ENCODE data around the gene FCMR.

FCMR gene, protein sequence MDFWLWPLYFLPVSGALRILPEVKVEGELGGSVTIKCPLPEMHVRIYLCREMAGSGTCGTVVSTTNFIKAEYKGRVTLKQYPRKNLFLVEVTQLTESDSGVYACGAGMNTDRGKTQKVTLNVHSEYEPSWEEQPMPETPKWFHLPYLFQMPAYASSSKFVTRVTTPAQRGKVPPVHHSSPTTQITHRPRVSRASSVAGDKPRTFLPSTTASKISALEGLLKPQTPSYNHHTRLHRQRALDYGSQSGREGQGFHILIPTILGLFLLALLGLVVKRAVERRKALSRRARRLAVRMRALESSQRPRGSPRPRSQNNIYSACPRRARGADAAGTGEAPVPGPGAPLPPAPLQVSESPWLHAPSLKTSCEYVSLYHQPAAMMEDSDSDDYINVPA

DNA sequence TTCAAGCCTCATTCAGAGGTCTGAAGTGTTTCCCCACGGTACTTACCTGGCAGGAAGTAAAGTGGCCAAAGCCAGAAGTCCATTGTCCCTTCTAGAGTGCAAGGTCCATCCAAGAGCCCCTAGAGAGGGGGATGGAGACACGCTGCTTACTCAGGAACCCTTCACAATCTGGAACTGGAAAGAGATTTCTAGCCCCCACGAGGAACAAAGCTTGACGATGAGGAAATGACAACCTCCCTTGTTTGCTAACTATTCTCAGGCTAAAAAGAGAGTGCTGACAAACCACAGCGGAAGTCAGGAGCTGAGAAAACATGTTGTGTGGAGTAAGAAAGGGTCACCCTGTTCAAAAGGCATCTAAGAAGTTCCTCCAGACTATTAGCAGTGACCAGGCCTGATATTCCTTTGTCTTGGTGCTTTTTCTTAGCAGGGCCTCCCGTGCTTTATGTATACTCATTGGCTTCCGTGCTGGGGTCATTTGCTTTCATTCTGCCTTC, at the start of gene FCMR:
Gene FCMR, minus strand, starts transcription at position 170 of the 494 bp plus-strand sequence. Its CDS starts 87 bp downstream, at position 83.
- no peak for DNase-seq

DNA sequence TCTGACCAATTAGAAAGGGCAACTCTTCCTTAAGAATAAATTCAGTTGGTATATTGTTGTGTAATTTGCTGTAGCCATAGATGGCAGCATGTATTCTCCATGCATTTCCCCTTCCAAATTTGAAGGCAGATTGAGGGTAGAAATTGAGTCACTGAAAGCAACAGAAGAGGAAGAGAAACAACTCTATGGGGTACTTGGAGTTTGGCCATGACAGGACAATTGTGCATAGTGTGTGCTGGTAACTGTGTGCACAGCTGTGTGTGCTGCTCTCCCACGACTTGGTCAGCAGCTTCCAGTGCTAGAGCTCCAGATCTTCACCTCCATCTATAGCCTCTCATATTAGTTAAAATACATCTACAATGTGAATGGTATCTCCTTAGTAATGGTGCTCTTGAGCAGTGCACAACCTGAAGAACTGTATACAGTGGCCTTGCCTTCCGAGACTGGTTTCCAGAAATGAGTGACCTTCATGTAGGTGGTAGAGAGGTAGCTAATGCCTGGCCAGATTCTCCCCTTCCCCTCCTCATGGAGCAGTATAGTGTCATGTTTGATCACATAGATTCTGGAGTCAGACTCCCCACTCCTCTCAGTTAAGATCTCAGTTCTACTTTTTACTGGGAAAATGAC, 49.4 kb upstream of the FCMR start:
- no peak for DNase-seq

DNA sequence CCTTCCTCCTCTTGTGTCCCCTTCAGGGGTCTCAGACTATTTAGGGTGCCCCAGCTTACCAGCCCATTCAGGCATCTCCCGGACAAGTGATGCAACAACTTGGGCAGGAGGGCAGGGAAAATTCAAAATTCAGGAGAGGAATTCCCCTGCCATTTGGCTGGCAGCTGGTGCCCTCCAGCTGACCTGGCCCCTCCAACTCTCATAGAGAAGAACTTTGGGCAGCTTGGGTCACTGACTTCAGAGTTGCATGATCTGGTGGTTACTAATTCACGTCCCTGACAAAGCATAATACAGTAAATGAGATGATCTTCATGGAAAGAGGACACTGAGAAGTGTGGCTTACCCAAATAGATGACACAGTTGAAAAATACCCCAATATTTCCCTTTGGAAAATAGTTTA, 48.7 kb upstream of the FCMR start, which contains the start of gene FCAMR:
Gene FCAMR, minus strand, starts transcription at position 15 of the 400 bp plus-strand sequence. CDS start 335 bp downstream, outside the sequence.
- DNase-seq: no peak

DNA sequence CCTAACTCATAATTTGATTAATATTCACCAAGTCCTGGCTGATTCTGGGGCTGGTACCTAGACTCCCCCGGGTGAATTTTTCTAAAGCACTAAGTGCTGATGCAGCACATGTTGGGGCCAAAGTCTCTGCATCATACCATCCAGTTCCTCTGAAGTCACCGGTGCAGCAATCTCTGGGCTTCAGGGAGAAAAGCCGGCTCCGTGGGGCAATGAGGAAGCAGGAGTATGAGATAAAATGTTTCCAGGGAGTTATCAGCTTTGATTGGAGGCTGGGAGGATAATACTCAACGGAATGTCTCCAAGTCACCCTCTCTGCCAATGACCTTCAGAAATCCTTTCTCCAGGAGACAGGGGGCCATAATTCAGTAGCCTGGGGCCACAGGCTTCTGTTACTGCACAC, 47.3 kb upstream of the FCMR start:
- DNase-seq: no peak

DNA sequence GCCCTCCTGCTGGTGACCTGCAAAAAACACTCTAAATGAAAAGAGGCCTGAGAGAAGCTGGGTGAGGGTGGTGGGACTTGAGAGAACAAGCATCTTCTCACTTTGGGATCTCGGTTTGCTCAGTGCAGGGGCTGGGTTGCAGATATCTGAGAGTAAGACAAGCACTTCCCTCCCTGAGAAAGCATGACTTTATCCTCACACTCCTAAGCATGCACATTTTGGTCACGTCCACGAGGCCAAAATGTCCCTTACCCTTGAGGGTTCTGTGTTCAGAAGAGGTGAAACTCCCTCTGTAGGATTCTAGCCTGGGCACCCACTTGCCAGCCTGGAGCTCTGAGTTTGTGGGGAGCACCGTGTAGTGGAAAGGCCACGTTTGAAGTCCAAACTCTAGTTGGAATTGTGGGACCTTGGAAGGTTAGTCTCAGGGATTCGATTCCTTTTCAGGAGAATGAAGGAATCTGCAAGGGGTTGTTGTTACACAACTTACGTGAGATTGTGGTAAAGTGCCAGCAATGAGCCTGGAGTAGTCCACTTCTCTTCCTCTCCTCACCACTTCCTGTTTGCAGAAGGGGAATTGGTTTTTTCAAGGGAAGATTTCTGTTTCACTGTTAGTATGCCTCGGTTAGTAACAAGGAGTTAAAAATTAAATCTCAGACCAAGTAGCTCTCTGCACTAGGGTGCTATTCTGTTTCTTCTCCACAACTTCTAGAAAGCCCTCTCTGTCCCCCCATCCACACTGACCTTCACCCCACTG, 45.5 kb upstream of the FCMR start:
- peak; percentile 30 for DNase-seq

DNA sequence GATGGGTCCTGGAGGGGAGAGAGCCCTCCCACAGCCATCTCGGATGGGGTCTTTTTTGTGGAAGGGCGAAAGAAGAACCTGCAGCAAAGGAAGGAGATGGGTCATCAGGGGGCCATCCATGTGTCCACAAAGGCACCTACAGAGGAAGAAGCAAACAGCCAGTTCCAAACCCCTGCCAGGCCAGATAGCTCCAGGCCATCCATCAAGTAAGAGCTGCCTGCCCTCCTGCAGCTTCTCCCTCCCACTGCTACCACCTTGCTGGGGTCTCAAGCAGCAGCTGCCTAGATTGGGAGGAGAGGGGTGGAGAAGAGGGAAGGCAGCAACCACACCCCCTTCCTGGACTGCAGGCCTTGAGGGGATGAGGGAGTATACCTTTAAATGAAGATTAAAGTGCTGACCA, 44.0 kb upstream of the FCMR start:
- DNase-seq: no peak

DNA sequence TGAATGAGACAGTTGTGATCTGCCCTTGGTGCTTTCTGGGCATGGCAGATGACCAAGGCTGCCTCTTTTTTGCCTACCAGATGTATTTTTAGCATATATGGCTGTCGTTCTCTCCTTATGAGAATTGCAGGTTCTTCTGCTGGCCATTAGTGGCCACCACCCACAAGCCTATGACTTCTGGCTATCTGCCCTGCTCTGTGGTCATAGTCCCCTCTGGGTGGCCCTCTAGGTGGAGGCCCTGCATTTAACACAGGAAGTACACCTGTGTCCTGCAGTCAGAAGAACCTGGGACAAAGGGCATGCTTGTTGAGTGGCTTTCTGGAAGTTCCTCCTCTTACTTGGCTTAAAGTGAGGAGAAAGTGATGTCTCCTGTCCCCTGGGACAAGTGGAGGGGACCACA, 42.0 kb upstream of the FCMR start:
- DNase-seq: no peak

DNA sequence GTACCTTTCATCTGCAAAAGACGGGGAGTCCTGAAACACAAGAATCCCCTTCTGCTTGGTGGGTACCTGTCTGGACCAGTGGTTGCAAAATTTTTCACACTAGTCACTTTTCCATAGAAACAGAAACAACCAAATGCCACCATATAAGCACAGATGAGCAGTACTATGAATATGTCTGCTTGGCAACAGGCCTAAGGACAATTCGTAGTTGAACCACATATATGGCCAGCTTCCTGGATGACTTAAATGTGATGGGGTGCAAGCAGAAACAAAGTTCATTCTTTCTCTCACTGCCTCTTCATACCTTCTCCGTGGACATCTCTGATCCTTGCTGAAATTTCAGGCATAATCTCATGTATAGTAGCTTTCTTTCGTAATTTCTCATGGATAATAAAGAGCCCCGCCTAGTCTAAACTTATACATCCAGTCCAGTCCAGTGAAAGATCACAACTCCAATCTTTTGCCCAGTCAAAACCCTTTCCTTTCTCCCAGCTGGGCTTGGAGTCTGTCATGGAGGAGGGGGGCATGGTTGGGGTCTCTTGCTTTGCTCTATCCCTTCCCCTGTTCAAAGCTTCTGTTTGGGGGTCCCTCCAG, 41.5 kb upstream of the FCMR start:
- no peak for DNase-seq

DNA sequence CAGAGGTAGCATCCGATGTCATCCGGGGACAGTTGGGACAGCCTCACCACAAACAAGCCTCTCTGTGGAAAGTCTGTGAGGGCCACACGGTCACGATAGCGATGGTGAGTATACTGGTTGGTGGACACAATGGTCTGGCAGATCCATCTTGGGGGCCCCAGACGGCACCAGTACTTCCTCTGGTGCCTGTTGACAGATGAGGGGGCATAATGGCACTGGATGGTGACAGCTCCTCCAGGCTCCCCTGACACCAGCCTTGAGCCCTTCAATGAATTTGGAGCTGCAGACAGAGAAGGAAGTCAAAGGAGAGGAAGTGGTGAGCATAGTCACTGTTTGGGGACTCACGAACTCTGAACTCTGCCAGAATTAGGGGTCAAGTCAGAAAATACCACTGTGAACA, 40.5 kb upstream of the FCMR start:
- DNase-seq: no peak

DNA sequence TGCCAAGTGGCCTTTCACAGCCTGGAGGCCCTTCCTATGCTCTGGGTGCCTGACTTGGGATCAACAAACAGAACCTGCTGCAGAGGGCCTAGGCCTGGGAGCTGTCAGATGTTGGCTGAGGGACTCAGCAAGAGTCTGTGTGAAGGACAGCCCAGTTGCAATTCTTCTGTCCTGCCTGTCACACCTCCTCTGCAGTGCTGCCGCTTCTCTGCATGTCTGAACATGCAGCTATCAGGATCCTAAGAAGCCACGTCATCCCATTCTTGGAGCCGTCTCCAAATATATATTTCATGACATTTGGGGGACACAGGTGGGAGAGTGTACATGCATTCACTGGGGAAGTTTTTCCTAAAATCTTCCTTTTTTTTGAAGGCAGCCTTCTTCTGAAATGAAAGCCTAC, 39.9 kb upstream of the FCMR start:
- DNase-seq: no peak

DNA sequence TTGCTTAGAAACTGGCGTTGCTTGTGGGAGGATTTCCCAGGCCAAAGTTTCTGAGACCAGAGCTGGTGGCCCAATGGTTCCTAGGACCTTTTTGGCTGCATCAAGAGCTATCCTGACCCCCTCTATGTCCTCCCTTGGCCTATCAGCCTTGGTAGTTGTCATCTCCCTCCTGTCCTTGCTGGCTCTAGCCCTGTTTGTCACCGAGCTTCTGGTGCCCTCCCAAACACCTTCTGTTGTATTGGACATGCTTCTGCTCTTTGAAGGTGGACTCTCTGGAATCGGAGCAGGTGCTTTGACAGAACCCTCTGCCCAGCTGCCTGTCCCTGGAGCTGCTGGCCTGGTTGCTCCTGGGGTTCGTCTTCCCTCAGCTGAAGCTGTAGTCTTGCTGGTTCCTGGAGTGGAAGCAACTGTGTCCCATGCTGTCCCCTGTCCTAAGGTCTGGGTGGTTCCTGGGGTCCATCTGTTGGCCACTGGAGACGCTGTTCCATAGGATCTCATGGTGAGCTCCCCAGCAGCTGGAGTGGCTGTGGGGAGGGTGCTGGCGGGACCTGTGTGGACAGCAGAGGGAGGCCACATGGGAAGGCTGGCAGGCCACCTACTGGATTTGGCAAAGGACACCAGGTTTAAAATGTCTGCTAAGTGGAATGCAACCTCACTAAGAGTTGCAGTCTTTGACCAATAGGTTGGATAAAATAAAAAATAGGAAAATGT, 39.1 kb upstream of the FCMR start:
- DNase-seq: no peak

DNA sequence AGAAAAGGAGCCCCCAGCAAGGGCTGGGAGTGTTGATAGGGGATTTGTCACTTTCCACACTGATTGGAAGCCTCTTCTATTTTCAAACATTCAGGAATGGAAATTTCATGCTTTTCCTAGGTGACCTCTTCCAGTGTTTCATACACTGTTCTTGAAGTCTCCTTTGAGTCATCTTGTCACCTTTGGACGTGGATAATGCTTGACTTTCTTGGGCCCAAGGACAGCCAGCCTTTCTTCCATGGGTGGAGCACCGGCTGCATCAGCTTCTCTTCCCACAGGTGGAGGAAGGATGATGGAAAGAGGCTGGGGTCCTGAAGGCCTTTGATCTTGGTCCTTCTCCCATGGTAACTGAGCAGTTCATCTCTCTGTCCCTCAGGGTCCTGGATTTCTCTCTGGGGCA, 36.4 kb upstream of the FCMR start:
- DNase-seq: no peak

DNA sequence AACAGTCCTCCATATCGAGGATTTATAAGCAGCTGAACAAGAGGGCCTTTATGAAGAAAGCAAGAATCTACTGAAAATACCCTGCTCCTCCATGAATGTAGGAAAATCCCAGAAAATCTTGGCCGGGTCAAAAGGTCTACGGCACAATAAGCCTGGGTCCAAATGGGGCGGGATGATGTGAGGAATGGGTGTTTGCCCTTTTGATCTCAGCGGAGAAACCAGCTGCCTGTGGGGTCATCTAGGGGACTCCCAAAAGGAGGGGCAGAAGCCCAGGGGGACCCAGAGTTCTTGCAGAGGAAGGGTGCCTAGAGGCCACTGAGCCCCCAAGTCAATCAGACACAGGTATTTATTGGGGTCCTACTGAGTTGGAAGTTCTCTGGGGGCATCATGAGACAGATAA, 35.9 kb upstream of the FCMR start:
- DNase-seq: no peak

DNA sequence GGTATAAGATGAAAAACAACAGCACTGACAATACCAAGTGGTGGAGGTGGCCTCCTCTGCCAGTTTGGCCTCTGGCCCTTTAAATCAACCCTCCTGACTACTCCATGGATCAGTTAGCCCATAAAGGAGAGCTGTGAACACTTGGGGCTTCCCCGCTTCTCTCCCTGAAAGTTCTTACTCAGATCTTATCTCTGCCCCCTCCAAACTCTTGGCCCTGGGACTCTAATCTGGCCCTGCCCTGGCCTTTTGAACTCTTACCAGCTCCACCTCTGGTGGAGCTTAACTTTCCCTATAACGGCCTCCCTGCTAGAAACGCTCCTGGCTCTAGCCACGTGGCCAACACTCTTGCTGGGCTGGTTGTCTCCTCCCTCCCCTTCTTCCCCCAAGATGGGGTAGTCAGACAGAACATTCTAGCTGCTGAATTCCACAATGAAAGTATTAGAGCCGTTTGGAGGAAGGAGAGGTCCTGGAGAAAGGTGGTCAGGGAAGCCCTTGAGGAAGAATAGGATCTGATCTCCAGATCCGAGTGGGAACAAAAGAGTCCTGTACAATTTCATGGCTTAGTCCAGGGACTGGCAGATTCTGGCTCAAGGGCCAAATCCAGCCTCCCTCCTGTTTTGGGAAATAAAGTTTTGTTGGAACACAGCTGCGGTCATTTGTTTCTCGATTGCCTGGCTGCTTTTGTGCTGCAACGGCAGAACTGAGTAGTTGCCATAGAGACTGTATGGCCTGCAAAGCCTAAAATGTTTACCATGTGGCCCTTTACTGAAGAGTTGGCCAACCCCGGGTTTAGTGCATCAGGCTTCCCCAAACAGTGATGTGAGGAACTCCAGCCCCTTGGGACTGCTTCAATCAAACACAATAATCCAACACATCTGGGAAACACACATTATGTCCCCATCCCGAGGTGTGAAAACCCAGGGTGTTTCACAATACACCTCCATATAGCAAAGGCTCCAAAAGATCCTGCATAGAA, 34.0 kb upstream of the FCMR start:
- DNase-seq: no peak

DNA sequence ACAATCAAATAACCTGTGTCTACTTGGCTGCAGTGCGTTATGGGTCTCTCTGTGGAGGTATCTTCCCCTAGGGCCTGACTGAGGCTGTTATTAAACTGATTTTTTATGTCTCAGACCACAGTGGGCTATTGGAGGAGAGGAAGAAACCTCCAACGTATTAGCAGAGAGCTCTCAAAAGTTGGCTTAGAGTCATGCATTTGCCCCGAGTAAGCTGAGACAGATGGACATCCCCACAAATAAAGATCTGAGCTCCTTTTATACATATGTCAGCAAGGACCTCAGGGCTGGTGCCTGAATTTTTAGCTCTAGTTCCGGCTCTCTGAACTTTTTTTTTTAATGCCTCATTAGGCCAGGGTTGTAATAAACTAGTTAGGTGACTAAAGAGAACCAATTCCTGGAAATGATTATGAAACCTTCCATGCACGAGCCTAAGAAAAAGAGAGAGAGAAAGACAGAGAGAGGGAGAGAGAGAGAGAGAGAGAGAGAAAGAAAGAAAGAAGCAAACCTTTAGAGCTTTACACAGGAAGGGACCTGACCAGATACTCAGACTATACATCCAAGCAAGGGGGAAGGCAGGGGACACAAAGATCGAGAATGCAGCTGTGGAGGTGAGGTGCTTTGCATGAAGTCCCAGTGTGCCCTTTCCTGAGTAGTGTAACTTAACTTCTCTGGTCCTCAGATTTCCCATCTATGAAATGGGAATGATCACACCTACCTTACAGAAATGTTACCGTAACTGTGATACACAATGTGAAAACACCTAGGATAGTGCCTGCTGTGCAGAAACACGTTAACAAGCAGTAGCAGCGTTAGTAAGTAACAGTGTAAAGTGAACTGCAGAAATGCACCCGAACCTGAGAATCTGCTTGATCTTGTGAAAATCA, 33.0 kb upstream of the FCMR start:
- no peak for DNase-seq

DNA sequence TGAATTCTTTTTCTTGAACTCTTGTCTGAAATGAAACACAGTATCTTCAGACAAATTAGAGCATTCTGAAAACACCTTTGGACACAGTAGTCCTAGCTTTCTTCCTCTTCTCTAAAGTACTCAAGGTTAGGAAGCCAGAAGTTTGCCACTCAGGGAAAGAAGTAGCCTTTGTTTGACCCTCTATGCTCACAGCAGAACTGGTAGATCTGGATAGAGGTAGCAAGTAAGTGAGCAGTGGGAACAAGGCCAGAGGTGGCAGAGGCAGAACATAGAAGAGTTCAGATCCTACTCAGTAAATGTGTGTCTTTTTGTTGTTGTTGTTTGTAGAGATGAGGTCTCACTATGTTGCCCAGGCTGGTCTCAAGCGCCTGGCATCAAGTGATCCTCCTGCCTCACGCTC, 31.9 kb upstream of the FCMR start:
- DNase-seq: no peak

DNA sequence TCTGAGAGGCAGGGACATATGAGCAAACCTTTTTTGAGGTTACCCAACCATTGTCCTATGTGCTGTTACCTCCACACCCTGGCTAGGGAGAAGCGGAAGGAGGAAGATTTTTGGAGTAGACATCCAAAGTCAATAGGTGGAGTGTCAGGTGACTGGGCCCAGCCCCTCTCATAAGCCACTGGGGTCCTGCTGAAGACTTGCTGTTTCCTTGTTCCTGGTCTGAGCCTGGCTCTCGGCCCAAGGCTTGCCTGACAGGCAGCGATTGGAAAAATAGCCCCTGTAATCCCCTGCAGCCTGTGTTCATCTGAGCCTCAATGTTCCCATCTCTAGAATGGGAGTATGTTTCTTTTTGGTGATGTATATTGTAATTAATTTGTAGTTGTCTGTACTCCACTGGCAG, 31.4 kb upstream of the FCMR start:
- no peak for DNase-seq

DNA sequence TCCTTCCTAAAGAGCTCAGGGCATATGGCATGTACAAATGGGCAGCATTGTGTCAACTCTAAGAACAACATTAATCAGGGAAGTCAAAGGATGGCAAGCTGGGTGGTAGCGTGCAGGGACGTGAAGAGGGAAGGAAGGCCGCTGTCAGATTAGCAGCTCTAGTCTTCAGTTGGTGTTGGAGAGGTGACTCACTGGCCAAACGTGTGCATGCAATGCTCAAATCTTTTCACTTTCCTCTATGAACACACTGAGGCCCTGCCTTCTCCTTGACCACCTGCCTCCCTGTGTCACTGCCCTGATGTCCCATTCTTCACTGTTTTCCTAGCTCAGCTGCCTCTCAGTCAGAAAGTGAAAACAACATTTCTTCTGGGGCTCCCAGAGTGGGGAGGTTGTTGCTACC, 30.4 kb upstream of the FCMR start:
- DNase-seq: no peak

DNA sequence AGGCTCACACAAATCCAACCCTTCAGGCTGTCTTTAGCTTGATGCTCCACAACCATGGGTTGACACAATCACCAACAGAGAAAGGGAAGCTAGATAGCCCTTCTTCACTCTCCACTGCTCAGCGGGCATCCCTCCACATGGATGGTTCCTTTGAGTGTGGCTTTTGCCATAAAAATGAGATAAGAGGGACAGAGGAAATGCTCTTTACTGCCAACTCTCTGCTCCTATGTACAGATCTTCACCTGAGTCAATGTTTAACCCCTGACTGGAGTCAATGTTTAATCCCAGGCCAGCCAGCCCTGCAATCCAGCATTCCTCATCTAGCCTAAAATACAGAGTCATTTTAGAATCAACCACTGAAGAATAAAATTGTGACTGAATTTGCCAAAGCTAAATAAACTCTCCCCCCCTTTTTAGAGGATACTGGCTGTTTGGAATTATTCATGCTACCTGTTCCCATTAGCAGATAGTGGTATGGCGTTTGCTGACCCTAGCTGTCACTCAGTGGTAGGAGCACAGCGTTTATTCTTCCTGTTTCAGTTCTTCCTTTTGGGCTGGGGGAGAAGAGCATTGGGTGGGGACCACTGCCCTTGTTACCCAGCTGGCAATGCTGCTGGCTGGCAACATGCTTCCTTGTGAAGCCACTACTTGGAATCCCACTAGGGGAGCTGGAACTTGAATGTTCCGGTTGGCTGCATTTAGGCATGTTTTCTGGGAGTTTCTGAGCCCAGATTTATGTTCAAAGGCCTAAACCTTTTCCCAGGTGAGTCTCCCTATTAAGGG, 29.8 kb upstream of the FCMR start:
- DNase-seq: no peak

Data from EL (cell line).